CD4-positive, alpha-beta T cell (primary cell): Measurements from ENCODE around the gene ERVK3-1. TPM values are rescaled to one million over a fixed set of nuclear protein-coding genes. Genes with fewer than 3 reads are reported as not detected.
A peak's percentile ranks its signal among the peaks of the same experiment; 100 is the strongest.

Experiments used
- ATAC-seq: fragments of 200-7000 bp; cut with Tn5 transposase; one replicate; pipeline ENCODE4 v1.10.0; 2022; ENCODE audit warnings: mild to moderate bottlenecking; ENCODE audit not compliant: poor library complexity
- CTCF ChIA-PET: fragments of 350-600 bp; sonication (Branson Sonifier 250); formaldehyde crosslinking; loops from one replicate; lab custom pipeline; 2021; ENCODE audit warnings: antibody characterized with exemption, inconsistent platforms; lab: Charles Lee
- POLR2A ChIA-PET: fragments of 350-600 bp; sonication (Branson Sonifier 250); formaldehyde crosslinking; loops from one replicate; lab custom pipeline; 2021; ENCODE audit warnings: antibody characterized with exemption, inconsistent platforms; lab: Charles Lee
- DNase-seq, 14 experiments: peaks; one replicate each; pipeline ENCODE4 v3.0.0-alpha.2; 2013 to 2020; ENCODE audit warnings: mixed read lengths in 2 of 14
- H3K27ac ChIP-seq, 2 donors: one replicate each; pipeline versions ENCODE4 v1.5.1 to v1.7.0; 2013; ENCODE audit warnings: low read length in 2 of 2, low read depth in 1 of 2, mild to moderate bottlenecking in 1 of 2
- H3K27me3 ChIP-seq, 2 experiments: 1 replicate in 1 of 2; 2 replicates in 1 of 2; pipeline versions ENCODE4 v1.6.1 to v1.7.0; 2013; ENCODE audit warnings: low read length in 2 of 2, control low read depth in 1 of 2, mild to moderate bottlenecking in 1 of 2, moderate library complexity in 1 of 2; ENCODE audit not compliant: insufficient read depth in 2 of 2, control insufficient read depth in 1 of 2
- H3K36me3 ChIP-seq: one replicate; pipeline ENCODE4 v1.6.1; 2013; ENCODE audit warnings: low read length, control low read depth; ENCODE audit not compliant: insufficient read depth
- H3K4me1 ChIP-seq: one replicate; pipeline ENCODE4 v1.6.1; 2013; ENCODE audit warnings: low read length, control low read depth; ENCODE audit not compliant: insufficient read depth
- H3K4me3 ChIP-seq: one replicate; pipeline ENCODE4 v1.5.1; 2013; ENCODE audit warnings: mild to moderate bottlenecking, low read length, moderate library complexity
- H3K9me3 ChIP-seq, 2 experiments: 1 replicate in 1 of 2; 2 replicates in 1 of 2; pipeline versions ENCODE4 v1.6.1 to v1.7.0; 2013; ENCODE audit warnings: low read length in 2 of 2, mild to moderate bottlenecking in 2 of 2, control low read depth in 1 of 2, moderate library complexity in 1 of 2; ENCODE audit not compliant: control insufficient read depth in 1 of 2, insufficient read depth in 1 of 2
- H3K27ac Mint-ChIP-seq: one replicate; pipeline ENCODE4 v1.8.0; 2020; ENCODE audit warnings: mixed read lengths
- H3K27me3 Mint-ChIP-seq: one replicate; pipeline ENCODE4 v1.8.0; 2021; ENCODE audit warnings: mixed read lengths
- H3K36me3 Mint-ChIP-seq: one replicate; pipeline ENCODE4 v1.8.0; 2021; ENCODE audit warnings: low read depth, mixed read lengths
- H3K4me1 Mint-ChIP-seq: one replicate; pipeline ENCODE4 v1.8.0; 2021; ENCODE audit warnings: low read depth, mixed read lengths
- H3K4me3 Mint-ChIP-seq: one replicate; pipeline ENCODE4 v1.8.0; 2020; ENCODE audit warnings: mild to moderate bottlenecking, mixed read lengths
- H3K9me3 Mint-ChIP-seq: one replicate; pipeline ENCODE4 v1.8.0; 2020; ENCODE audit warnings: mixed read lengths
- intact Hi-C, 2 experiments: fragments of 100-400 bp; cut with DNase I in 1 of 2; cut with micrococcal nuclease in 1 of 2; formaldehyde crosslinking; loops; one replicate each; pipeline versions ENCODE4 v1.15.1 to v1.9.0; 2023 to 2025; cut with DNase I, micrococcal nuclease
- total RNA-seq, 174 experiments: library from RNA in 2 of 174; stranded (reverse) in 2 of 174; gene quantifications; one replicate each; pipeline ENCODE4 v1.2.3 and lab custom pipeline; 2021 to 2026
- TF ChIP-seq, protein P1 (sequence below): fragments of 200-600 bp; IDR thresholded peaks from one replicate; pipeline ENCODE4 v1.8.0; 2022; ENCODE audit warnings: antibody characterized with exemption, mild to moderate bottlenecking

The ERVK3-1 gene
- total RNA-seq, 2 experiments from 2014 or later = 150 to 153 TPM

DNA sequence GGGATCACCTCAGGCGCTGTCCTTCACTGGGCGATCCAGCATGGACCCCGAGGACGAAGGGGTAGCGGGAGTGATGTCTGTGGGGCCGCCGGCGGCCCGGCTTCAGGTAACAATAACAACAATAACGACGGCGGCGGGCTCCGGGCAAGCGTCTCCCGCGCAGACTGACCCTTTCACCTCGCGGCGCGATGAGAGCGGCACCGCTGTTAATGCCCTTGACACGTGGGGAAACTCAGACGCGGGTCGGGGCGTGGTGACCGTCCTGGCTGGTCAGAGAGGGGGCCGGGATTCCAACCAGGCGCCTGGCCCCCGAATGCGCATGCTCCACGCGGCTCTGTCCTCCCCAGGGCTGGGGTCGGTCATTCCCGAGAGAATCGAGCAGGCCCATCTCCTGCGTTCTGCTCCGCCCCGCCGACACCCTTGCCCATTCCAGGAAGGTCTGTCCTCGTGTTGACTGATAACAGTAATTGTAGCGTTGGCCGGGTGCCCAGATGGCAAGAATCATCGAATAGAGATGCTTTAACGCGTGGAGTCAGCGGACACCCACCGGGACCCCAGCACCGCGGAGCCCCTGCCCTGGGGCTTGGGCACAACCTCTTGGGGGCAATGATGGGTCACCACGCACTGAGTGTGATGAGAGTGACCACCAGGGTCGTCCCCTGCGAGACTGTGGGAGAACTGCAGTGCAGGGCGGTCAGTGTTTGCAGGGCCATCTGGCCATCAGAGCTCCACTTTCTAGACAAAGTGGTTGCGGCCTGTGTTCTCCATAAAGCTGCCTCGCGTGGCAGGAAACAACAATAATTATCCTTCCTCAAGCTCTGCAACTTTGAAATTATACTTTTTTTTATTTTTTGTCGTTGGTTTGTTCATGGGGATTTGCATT is 25.9 kb upstream of the ERVK3-1 start:
- TF ChIP-seq, protein P1, sequence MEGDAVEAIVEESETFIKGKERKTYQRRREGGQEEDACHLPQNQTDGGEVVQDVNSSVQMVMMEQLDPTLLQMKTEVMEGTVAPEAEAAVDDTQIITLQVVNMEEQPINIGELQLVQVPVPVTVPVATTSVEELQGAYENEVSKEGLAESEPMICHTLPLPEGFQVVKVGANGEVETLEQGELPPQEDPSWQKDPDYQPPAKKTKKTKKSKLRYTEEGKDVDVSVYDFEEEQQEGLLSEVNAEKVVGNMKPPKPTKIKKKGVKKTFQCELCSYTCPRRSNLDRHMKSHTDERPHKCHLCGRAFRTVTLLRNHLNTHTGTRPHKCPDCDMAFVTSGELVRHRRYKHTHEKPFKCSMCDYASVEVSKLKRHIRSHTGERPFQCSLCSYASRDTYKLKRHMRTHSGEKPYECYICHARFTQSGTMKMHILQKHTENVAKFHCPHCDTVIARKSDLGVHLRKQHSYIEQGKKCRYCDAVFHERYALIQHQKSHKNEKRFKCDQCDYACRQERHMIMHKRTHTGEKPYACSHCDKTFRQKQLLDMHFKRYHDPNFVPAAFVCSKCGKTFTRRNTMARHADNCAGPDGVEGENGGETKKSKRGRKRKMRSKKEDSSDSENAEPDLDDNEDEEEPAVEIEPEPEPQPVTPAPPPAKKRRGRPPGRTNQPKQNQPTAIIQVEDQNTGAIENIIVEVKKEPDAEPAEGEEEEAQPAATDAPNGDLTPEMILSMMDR = no peak
- Mint-ChIP-seq H3K36me3 (peaks cover 69% of the 10 kb centered on the region), H3K27ac (peak overlapping the region; percentile 92), H3K27me3 (no peaks in the 10 kb centered on the region), H3K9me3 (peaks cover 2% of the 10 kb centered on the region), H3K4me3 (peak overlapping the region; percentile 98), H3K4me1 (peaks cover 45% of the 10 kb centered on the region)
- ChIA-PET POLR2A (interaction anchor here (1.0 to 3.6 kb wide), 12 partner anchors 9 to 128 kb away, joined by 3 to 31 read pairs (median 4); partner anchors contain the start of genes ERVK3-1, ZNF274, ZNF329 and ZNF497), CTCF (no interaction called here)
- ATAC-seq = no peak
- intact Hi-C loops = loop anchor here (2.0 to 10.0 kb wide), 4 partner anchors 48 to 552 kb away; partner anchors contain the start of genes ZNF544 (in 2 of the 2), ZNF671 (in 1 of the 2) and ZSCAN22 (in 1 of the 2)
- peaks cover 16% of the 10 kb centered on the region for H3K36me3 ChIP-seq
- DNase-seq = peak in 12 of 14 experiments; percentile 3 to 56 (median 30)
- H3K4me1 ChIP-seq = peaks cover 29% of the 10 kb centered on the region
- H3K27ac ChIP-seq = peak overlapping the region; percentile 58 to 85
- H3K4me3 ChIP-seq = peak overlapping the region; percentile 89
- no peaks in the 10 kb centered on the region for H3K27me3 ChIP-seq
- H3K9me3 ChIP-seq = peaks cover 12 to 20% of the 10 kb centered on the region in 2 experiments

DNA sequence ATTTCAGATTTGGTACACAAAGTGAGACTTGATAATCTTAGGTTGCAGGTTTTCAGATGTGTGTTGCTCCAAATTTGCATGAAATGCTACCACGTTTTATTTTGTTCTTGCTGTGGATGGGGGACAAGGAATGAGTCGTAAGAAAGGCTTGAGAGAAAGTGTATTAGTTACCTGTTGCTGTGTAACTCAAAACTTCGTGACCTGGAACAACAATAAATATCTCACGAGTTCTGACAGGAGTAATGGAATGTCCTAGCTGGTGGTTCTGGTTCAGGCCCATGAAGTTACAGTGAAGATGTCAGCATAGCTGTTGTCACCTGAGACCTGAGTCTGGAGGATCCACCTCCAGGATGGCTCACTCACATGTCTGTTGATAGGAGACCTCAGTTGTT is 25.3 kb upstream of the ERVK3-1 start:
- Histone ChIP-seq H3K27ac (no peak overlapping the region), H3K27me3 (no peaks in the 10 kb centered on the region), H3K9me3 (peaks cover 5 to 20% of the 10 kb centered on the region in 2 experiments), H3K4me1 (peaks cover 29% of the 10 kb centered on the region), H3K4me3 (peak overlapping the region; percentile 89), H3K36me3 (peaks cover 11% of the 10 kb centered on the region)
- intact Hi-C loops = loop anchor here (2.0 to 10.0 kb wide), 4 partner anchors 47 to 553 kb away; partner anchors contain the start of genes ZNF544 (in 2 of the 2), ZNF671 (in 1 of the 2) and ZSCAN22 (in 1 of the 2)
- peak overlapping the region; percentile 92 for H3K27ac Mint-ChIP-seq
- peaks cover 2% of the 10 kb centered on the region for H3K9me3 Mint-ChIP-seq
- ATAC-seq (no peak), DNase-seq (no peak)
- ChIA-PET POLR2A (interaction anchor here (1.0 to 3.6 kb wide), 3 partner anchors 10 to 67 kb away, joined by 4 to 31 read pairs (median 5); partner anchors contain the start of gene ERVK3-1), CTCF (no interaction called here)
- peak overlapping the region; percentile 98 for H3K4me3 Mint-ChIP-seq
- H3K4me1 Mint-ChIP-seq = peaks cover 45% of the 10 kb centered on the region
- H3K36me3 Mint-ChIP-seq = peaks cover 67% of the 10 kb centered on the region
- TF ChIP-seq, protein P1 = no peak
- H3K27me3 Mint-ChIP-seq = no peaks in the 10 kb centered on the region

DNA sequence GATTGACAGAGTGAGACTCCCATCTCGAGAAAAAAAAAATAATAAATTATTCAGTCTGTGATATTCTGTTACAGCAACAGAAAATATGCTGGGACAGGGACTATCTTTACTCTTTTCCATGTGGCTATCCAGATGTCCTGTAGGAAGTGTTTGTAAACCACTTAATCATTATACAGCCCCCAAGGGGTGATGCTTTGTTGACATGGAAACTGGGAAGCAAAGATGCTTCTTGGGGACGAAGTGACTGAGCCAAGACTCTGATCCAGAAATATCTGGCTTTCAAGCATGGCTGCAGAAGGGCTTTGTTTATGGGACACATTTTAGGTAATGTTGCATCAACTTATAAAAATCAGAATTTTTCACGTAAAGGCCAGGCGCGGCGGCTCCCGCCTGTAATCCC is 21.0 kb upstream of the ERVK3-1 start:
- Mint-ChIP-seq H3K36me3 (peaks cover 75% of the 10 kb centered on the region), H3K27ac (no peak overlapping the region), H3K27me3 (no peaks in the 10 kb centered on the region), H3K4me1 (peaks cover 29% of the 10 kb centered on the region), H3K9me3 (no peaks in the 10 kb centered on the region), H3K4me3 (no peak overlapping the region)
- Histone ChIP-seq H3K36me3 (peaks cover 34% of the 10 kb centered on the region), H3K27me3 (no peaks in the 10 kb centered on the region), H3K4me3 (no peak overlapping the region), H3K27ac (no peak overlapping the region), H3K9me3 (no peaks in the 10 kb centered on the region), H3K4me1 (peaks cover 13% of the 10 kb centered on the region)
- TF ChIP-seq, protein P1 = no peak
- DNase-seq (no peak), ATAC-seq (no peak)
- ChIA-PET CTCF (no interaction called here), POLR2A (no interaction called here)
- intact Hi-C loops = no loop called here
